Liver (tissue), 9 donors: ENCODE data around the gene TTC32. TPM values are rescaled to one million over a fixed set of nuclear protein-coding genes. Genes with fewer than 3 reads are reported as not detected.

Source experiments
- DNase-seq: peaks from one replicate; pipeline ENCODE4 v3.0.0-alpha.2; 2017; ENCODE audit warnings: low spot score
- H3K27ac ChIP-seq, 2 donors: one replicate each; pipeline ENCODE4 v1.7.0; 2013; ENCODE audit warnings: inconsistent platforms in 2 of 2, low read length in 2 of 2, control low read depth in 1 of 2, low read depth in 1 of 2, mild to moderate bottlenecking in 1 of 2
- H3K27me3 ChIP-seq, 4 donors: one replicate each; pipeline versions ENCODE4 v1.6.1 to v1.7.0; 2013; ENCODE audit warnings: low read length in 3 of 4, inconsistent platforms in 1 of 4, mild to moderate bottlenecking in 1 of 4, moderate library complexity in 1 of 4; ENCODE audit not compliant: control insufficient read depth in 4 of 4, insufficient read depth in 4 of 4
- H3K36me3 ChIP-seq, 4 donors: one replicate each; pipeline versions ENCODE4 v1.6.1 to v1.7.0; 2013; ENCODE audit warnings: low read length in 3 of 4, mild to moderate bottlenecking in 3 of 4, low read depth in 1 of 4, moderate library complexity in 1 of 4; ENCODE audit not compliant: control insufficient read depth in 4 of 4, insufficient read depth in 3 of 4
- H3K4me1 ChIP-seq, 4 donors: one replicate each; pipeline versions ENCODE4 v1.6.1 to v1.7.0; 2013; ENCODE audit warnings: low read length in 3 of 4, mild to moderate bottlenecking in 3 of 4, moderate library complexity in 1 of 4; ENCODE audit not compliant: control insufficient read depth in 4 of 4, insufficient read depth in 4 of 4
- H3K4me3 ChIP-seq, 3 donors: one replicate each; pipeline versions ENCODE4 v1.6.1 to v1.7.0; 2013; ENCODE audit warnings: low read length in 3 of 3, control low read depth in 1 of 3, low read depth in 1 of 3, mild to moderate bottlenecking in 1 of 3
- H3K9ac ChIP-seq, 2 donors: one replicate each; pipeline ENCODE4 v1.7.0; 2013; ENCODE audit warnings: low read length in 2 of 2, mild to moderate bottlenecking in 2 of 2, moderate library complexity in 2 of 2, control low read depth in 1 of 2, low read depth in 1 of 2
- H3K9me3 ChIP-seq, 4 donors: one replicate each; pipeline versions ENCODE4 v1.6.1 to v1.7.0; 2013; ENCODE audit warnings: low read length in 3 of 4; ENCODE audit not compliant: control insufficient read depth in 4 of 4
- ATF3 ChIP-seq: IDR thresholded peaks from 2 replicates; pipeline ENCODE4 v1.6.1; 2016; ENCODE audit warnings: antibody characterized with exemption
- CTCF ChIP-seq: fragments of 150-350 bp; IDR thresholded peaks from 2 replicates; pipeline ENCODE4 v1.5.1; 2017; ENCODE audit warnings: improper control_type of control experiment, low read depth, low read length; ENCODE audit not compliant: missing input control
- EGR1 ChIP-seq, 2 donors: IDR thresholded peaks; 2 replicates each; pipeline ENCODE4 v1.6.1; 2016 to 2018; ENCODE audit warnings: antibody characterized with exemption in 2 of 2, low read depth in 2 of 2
- FOXA1 ChIP-seq: IDR thresholded peaks from 2 replicates; pipeline ENCODE4 v1.6.1; 2016; ENCODE audit warnings: antibody characterized with exemption
- FOXA2 ChIP-seq: IDR thresholded peaks from 2 replicates; pipeline ENCODE4 v1.6.1; 2016; ENCODE audit warnings: antibody characterized with exemption
- GABPA ChIP-seq, 2 donors: IDR thresholded peaks in 1 of 2; conservative IDR thresholded peaks in 1 of 2; 2 replicates each; pipeline ENCODE4 v1.6.1; 2016; ENCODE audit warnings: antibody characterized with exemption in 2 of 2, mild to moderate bottlenecking in 1 of 2, moderate library complexity in 1 of 2
- HNF4A ChIP-seq, 2 donors: conservative IDR thresholded peaks; 2 replicates each; pipeline ENCODE4 v1.6.1; 2016; ENCODE audit warnings: antibody characterized with exemption in 2 of 2, mild to moderate bottlenecking in 2 of 2
- HNF4G ChIP-seq: IDR thresholded peaks from 2 replicates; pipeline ENCODE4 v1.6.1; 2016; ENCODE audit warnings: antibody characterized with exemption
- JUND ChIP-seq, 2 donors: IDR thresholded peaks; 2 replicates each; pipeline ENCODE4 v1.6.1; 2016; ENCODE audit warnings: antibody characterized with exemption in 2 of 2
- NR2F2 ChIP-seq: IDR thresholded peaks from 2 replicates; pipeline ENCODE4 v1.6.1; 2016; ENCODE audit warnings: antibody characterized with exemption
- RAD21 ChIP-seq, 2 donors: IDR thresholded peaks; 2 replicates each; pipeline ENCODE4 v1.6.1; 2016; ENCODE audit warnings: antibody characterized with exemption in 2 of 2, mild to moderate bottlenecking in 2 of 2
- REST ChIP-seq: IDR thresholded peaks from 2 replicates; pipeline ENCODE4 v1.6.1; 2016; ENCODE audit warnings: antibody characterized with exemption, mild to moderate bottlenecking
- RXRA ChIP-seq, 2 donors: IDR thresholded peaks; 2 replicates each; pipeline ENCODE4 v1.6.1; 2017 to 2018; ENCODE audit warnings: antibody characterized with exemption in 2 of 2, mild to moderate bottlenecking in 1 of 2
- SP1 ChIP-seq: IDR thresholded peaks from 2 replicates; pipeline ENCODE4 v1.6.1; 2018; ENCODE audit warnings: antibody characterized with exemption, mild to moderate bottlenecking
- TAF1 ChIP-seq: conservative IDR thresholded peaks from 2 replicates; pipeline ENCODE4 v1.6.1; 2016; ENCODE audit warnings: antibody characterized with exemption, mild to moderate bottlenecking
- YY1 ChIP-seq: IDR thresholded peaks from 2 replicates; pipeline ENCODE4 v1.6.1; 2016; ENCODE audit warnings: antibody characterized with exemption, mild to moderate bottlenecking
- ZBTB33 ChIP-seq: IDR thresholded peaks from 2 replicates; pipeline ENCODE4 v1.6.1; 2016; ENCODE audit warnings: antibody characterized with exemption
- WGBS: extraction: QIAGEN DNeasy Blood & Tissue Kit; methylation state at CpG from one replicate; pipeline ENCODE4 v1.1.7; 2013; 5-methylcytosine and 5-hydroxymethylcytosine counted together
- polyA plus RNA-seq, 2 donors: library from polyadenylated mRNA; stranded (reverse) in 1 of 2; unstranded in 1 of 2; fragments of 200-250 nt in 1 of 2; fragments of >200 nt in 1 of 2; fragmentation: Nextera tagmentation in 1 of 2; extraction: Ambion mirVana in 1 of 2; gene quantifications; one replicate each; pipeline versions ENCODE4 v1.2.1 to v1.2.3, GENCODE V29; 2013 to 2015
- total RNA-seq, 2 donors: library from RNA; depleted of rRNA; stranded (reverse); fragments of >200 nt; gene quantifications; one replicate each; pipeline ENCODE4 v1.2.3, GENCODE V29; 2014
- TF ChIP-seq, protein P1 (sequence below): IDR thresholded peaks from 2 replicates; pipeline ENCODE4 v1.6.1; 2016; ENCODE audit warnings: antibody characterized with exemption
- donor health status: healthy.
- donor health status: healthy.
- donor health status: healthy.
- donor health status: healthy.
- donor health status: healthy.

TTC32 gene
- total and polyA plus RNA-seq, 4 donors: 4.1 to 12.0 (median 10.5) TPM

- WGBS: 91% methylated on average over 4 of the region's 4 CpGs
- no peak overlapping the region for H3K27ac ChIP-seq
- H3K36me3 ChIP-seq: peaks cover 0 to 1% (median 0%) of the 10 kb centered on the region in 4 donors
- no peak overlapping the region for H3K9ac ChIP-seq
- peak; percentile 28 for DNase-seq
- H3K4me1 ChIP-seq: no peaks in the 10 kb centered on the region
- TF ChIP-seq, protein P1, sequence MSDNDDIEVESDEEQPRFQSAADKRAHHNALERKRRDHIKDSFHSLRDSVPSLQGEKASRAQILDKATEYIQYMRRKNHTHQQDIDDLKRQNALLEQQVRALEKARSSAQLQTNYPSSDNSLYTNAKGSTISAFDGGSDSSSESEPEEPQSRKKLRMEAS: no peak
- TF ChIP-seq HNF4A (conservative IDR thresholded peaks at IDR 0.05) (no peak), ATF3 (no peak), ZBTB33 (no peak), YY1 (no peak), GABPA (IDR thresholded peaks at IDR 0.05 in 1 of 2, conservative IDR thresholded peaks at IDR 0.05 in 1 of 2) (no peak), HNF4G (no peak), JUND (IDR thresholded peaks at IDR 0.05) (no peak), FOXA2 (no peak), SP1 (no peak), REST (no peak), RAD21 (IDR thresholded peaks at IDR 0.05) (no peak), CTCF (no peak), TAF1 (no peak), FOXA1 (no peak), NR2F2 (no peak), EGR1 (IDR thresholded peaks at IDR 0.05; ENCODE audit: low read depth in 2 of 2) (no peak), RXRA (IDR thresholded peaks at IDR 0.05) (no peak)
- H3K27me3 ChIP-seq: no peaks in the 10 kb centered on the region
- H3K9me3 ChIP-seq: no peaks in the 10 kb centered on the region
- H3K4me3 ChIP-seq: no peak overlapping the region
These were observed 25.0 kb downstream of the TTC32 start for GRCh38 chr2:19876751-19877150.
